ENCODE results near the gene UBE2Q2. TPM values are rescaled to one million over a fixed set of nuclear protein-coding genes. Genes with fewer than 3 reads are reported as not detected.
"Not testable (repeated sequence)": the region's sequence is repeated elsewhere in the genome, so short reads cannot be mapped to it uniquely, and the experiment has no call there.

The UBE2Q2 gene
- polyA plus RNA-seq, 6 donors from 2014 or later: 10.9 to 18.1 (median 13.4) TPM

DNA sequence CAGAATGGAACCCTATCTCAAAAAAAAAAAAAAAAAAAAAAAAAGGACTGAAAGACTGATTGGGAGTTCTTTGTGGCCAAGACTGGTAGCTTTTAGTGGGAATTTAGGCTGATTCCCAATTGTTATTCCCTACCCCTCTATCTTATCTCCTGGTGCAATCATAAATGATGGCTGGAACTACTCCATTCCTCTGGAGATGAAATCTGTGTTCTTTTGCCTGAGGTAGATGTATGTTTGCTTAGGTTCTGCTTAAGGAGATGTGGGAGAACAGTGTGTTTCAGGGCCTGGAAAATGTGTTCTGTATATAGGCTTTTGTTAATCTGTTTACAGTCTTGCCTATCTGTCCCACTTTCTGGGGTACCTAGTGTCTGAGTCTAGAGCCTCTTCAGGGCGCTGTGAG, 19.5 kb downstream of the UBE2Q2 start:
- Mint-ChIP-seq H3K27me3 (no peaks in the 10 kb centered on the region), H3K4me1 (peaks cover 20 to 24% (median 23%) of the 10 kb centered on the region in 3 donors), H3K4me3 (no peak overlapping the region), H3K27ac (no peak overlapping the region), H3K36me3 (peaks cover 0 to 9% of the 10 kb centered on the region in 2 donors), H3K9me3 (no peaks in the 10 kb centered on the region)
- DNase-seq (no peak), ATAC-seq (ENCODE audit: low read depth in 2 of 2) (no peak)

DNA sequence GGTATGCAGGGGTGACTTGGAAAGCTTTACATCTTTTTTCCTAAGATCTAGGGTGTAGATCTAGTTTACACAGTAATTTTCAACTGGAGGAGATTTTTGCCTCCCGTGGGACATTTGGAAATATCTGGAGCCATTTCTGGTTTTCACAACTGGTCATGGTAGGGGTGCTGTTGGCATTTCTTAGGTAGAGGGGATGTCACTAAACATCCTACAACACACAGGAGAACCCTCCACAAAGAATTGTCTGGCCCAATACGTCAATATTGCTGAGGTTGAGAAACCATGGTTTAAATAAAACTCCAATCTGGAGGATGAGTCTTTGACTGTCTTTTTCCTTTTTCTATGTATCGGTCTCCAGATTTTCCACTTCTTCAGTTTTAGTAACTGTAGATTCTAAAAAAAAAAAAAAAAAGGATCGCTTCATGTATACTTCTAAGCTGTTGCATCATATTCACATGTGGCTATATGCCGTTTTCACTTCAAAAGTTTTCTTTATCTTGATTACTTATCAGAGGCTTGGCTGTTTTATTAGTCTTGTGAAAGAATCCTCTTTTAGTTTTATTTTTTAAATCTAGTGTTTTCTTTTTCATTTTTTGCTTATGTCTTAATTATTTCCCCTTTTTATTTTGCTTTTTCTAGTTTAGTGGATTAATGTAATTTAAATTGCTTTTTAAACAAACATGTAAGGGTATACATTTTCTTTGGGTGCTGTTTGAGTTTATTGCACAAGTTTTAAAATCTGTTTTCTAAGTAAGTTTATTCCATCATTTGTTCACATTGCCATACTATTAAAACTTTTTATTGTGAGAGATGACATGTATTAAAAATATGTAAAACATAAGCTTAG, 21.2 kb downstream of the UBE2Q2 start:
- Mint-ChIP-seq H3K36me3 (peaks cover 0 to 9% of the 10 kb centered on the region in 2 donors), H3K27ac (no peak overlapping the region), H3K4me3 (no peak overlapping the region), H3K9me3 (no peaks in the 10 kb centered on the region), H3K4me1 (peaks cover 25 to 37% (median 25%) of the 10 kb centered on the region in 3 donors), H3K27me3 (no peaks in the 10 kb centered on the region)
- ATAC-seq (ENCODE audit: low read depth in 2 of 2) (no peak), DNase-seq (no peak)

DNA sequence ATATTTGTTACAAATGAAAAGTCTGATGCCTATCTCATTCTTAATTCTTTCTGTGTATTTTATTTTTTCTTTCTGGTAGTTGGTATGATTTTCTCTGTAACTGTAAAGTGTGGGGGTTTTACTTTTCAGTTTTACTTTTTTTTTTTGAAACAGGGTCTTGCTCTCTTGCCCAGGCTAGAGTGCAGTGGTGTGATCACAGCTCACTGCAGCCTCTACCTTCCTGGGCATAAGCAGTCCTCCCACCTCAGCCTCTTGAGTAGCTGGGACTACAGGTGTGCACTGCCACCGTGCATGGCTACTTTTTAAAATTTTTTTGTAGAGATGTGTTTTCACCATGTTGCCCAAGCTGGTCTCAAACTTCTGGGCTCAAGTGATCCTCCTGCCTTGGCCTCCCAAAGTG, 22.8 kb downstream of the UBE2Q2 start:
- peak overlapping the region in 2 of 8 donors; percentile 15 to 16 for H3K4me3 Mint-ChIP-seq
- H3K9me3 Mint-ChIP-seq; H3K36me3 Mint-ChIP-seq; DNase-seq; H3K27me3 Mint-ChIP-seq; ATAC-seq (ENCODE audit: low read depth in 2 of 2): not testable (repeated sequence)
- H3K27ac Mint-ChIP-seq: peak overlapping the region; percentile 59 to 97 (median 87)
- H3K4me1 Mint-ChIP-seq: peaks cover 25 to 46% (median 26%) of the 10 kb centered on the region in 3 donors

DNA sequence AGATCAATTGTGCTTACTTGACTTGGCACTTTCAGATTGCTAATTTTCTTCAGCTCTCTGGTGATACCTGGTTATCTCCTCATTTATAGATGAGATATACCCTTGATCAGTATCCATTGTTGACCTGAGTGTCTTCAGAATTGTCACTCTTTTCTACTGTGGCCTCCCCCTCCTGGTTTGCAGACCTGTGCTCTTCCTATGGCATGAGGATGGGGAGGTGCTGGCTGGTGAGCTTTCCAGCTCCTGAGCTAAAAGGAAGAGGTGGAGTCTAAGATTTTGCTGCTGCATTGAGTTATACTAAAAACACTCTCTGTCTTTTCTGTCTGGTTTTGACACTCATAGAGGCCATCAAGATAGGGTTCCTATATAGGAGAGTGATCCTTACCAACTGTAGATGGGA, 23.7 kb downstream of the UBE2Q2 start:
- Mint-ChIP-seq H3K27ac (peak overlapping the region; percentile 89 to 99 (median 96)), H3K4me3 (peak overlapping the region; percentile 4 to 90 (median 78)), H3K4me1 (peaks cover 26 to 46% (median 30%) of the 10 kb centered on the region in 3 donors), H3K27me3 (no peaks in the 10 kb centered on the region), H3K9me3 (no peaks in the 10 kb centered on the region), H3K36me3 (peaks cover 0 to 9% of the 10 kb centered on the region in 2 donors)
- ATAC-seq (ENCODE audit: low read depth in 2 of 2) (peak in 1 of 2 donors; percentile 21), DNase-seq (no peak)

DNA sequence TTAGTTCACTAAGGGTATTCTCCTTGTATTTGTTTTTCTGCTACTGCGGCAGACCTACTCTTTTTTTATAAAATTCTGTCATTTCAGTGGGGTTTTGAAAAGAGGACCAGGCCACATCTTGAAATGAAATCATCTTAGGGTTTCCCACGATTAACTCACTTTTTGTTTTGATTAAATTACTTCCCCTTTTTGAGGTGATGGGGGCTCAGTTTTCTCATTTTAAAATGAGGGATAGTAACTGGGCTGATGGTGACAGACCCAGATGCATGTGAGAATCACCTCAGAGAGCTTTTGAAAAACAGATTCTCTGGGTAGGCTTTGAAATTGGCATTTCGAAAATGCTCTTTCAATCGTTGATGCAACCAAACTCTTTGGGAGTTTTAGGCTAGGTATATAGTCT, 24.2 kb downstream of the UBE2Q2 start:
- ATAC-seq (ENCODE audit: low read depth in 2 of 2) (peak; percentile 76 to 83), DNase-seq (peak; percentile 26)
- H3K27me3 Mint-ChIP-seq: no peaks in the 10 kb centered on the region
- H3K4me3 Mint-ChIP-seq: peak overlapping the region; percentile 4 to 90 (median 78)
- H3K4me1 Mint-ChIP-seq: peaks cover 26 to 46% (median 31%) of the 10 kb centered on the region in 3 donors
- H3K27ac Mint-ChIP-seq: peak overlapping the region; percentile 89 to 99 (median 96)
- peaks cover 0 to 9% of the 10 kb centered on the region in 2 donors for H3K36me3 Mint-ChIP-seq
- no peaks in the 10 kb centered on the region for H3K9me3 Mint-ChIP-seq

DNA sequence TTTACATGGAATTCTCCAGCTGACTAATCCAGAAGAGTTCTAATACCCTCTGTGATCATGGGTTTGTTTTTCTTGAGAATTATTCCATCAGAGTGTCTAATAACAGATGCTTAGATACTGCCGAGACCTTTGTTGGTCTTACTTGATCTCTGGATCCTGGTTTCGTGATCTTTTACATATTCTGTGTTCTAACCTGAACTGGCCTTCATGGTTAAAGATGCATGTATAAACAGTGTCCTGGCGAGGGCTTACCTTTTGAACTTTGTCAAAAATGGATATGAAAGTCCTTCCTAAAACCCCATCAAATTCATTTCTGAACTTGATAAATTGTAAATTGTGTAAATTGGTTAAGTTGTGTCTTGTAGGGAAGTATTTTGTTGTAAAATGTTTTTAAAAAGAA, 24.8 kb downstream of the UBE2Q2 start:
- H3K4me3 Mint-ChIP-seq: peak overlapping the region in 4 of 8 donors; percentile 23 to 88 (median 78)
- DNase-seq (no peak), ATAC-seq (ENCODE audit: low read depth in 2 of 2) (no peak)
- no peaks in the 10 kb centered on the region for H3K9me3 Mint-ChIP-seq
- peaks cover 26 to 46% (median 31%) of the 10 kb centered on the region in 3 donors for H3K4me1 Mint-ChIP-seq
- no peaks in the 10 kb centered on the region for H3K27me3 Mint-ChIP-seq
- H3K27ac Mint-ChIP-seq: peak overlapping the region in 5 of 6 donors; percentile 68 to 99 (median 88)
- peaks cover 0 to 10% of the 10 kb centered on the region in 2 donors for H3K36me3 Mint-ChIP-seq

DNA sequence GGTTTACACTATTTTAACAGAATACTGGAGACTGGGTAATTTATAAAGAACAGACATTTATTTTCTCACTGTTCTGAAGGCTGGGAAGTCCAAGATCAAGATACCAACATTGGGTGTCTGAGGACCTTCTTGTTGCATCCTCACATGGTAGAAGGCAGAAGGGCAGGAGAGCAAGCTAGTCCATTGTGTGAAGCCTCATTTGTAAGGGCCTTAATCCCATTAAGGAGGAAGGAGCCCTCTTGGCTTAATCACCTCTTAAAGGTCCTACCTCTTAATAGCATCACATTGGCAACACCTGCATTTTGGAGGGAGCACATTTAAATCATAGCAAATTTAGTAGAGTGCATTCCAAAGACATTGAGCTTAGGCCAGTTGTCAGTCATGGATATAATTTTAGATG, 26.2 kb downstream of the UBE2Q2 start:
- peaks cover 26 to 46% (median 31%) of the 10 kb centered on the region in 3 donors for H3K4me1 Mint-ChIP-seq
- DNase-seq (no peak), ATAC-seq (ENCODE audit: low read depth in 2 of 2) (no peak)
- no peaks in the 10 kb centered on the region for H3K9me3 Mint-ChIP-seq
- H3K27me3 Mint-ChIP-seq: no peaks in the 10 kb centered on the region
- peak overlapping the region; percentile 5 to 96 (median 52) for H3K27ac Mint-ChIP-seq
- H3K36me3 Mint-ChIP-seq: peaks cover under 1 to 24% of the 10 kb centered on the region in 2 donors
- peak overlapping the region in 6 of 8 donors; percentile 42 to 78 (median 64) for H3K4me3 Mint-ChIP-seq

DNA sequence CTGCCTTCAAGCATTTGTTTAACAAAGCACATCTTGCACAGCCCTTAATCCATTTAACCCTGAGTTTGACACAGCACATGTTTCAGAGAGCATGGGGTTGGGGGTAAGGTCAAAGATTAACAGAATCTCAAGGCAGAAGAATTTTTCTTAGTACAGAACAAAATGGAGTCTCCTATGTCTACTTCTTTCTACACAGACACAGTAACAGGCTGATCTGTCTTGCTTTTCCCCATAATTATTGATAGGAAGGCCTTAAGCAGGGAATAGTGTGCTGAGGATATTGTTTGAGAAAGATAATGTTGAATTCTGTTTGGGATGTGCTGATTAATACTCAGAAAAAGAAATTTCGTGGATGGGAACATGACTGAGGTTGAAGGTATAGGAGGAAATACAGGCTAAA, 28.3 kb downstream of the UBE2Q2 start:
- DNase-seq; H3K4me3 Mint-ChIP-seq; H3K27me3 Mint-ChIP-seq; H3K9me3 Mint-ChIP-seq; ATAC-seq (ENCODE audit: low read depth in 2 of 2): not testable (repeated sequence)
- Mint-ChIP-seq H3K4me1 (peaks cover 22 to 38% (median 24%) of the 10 kb centered on the region in 3 donors), H3K27ac (peak overlapping the region in 2 of 6 donors; percentile 12 to 65), H3K36me3 (peaks cover 12 to 17% of the 10 kb centered on the region in 2 donors)

DNA sequence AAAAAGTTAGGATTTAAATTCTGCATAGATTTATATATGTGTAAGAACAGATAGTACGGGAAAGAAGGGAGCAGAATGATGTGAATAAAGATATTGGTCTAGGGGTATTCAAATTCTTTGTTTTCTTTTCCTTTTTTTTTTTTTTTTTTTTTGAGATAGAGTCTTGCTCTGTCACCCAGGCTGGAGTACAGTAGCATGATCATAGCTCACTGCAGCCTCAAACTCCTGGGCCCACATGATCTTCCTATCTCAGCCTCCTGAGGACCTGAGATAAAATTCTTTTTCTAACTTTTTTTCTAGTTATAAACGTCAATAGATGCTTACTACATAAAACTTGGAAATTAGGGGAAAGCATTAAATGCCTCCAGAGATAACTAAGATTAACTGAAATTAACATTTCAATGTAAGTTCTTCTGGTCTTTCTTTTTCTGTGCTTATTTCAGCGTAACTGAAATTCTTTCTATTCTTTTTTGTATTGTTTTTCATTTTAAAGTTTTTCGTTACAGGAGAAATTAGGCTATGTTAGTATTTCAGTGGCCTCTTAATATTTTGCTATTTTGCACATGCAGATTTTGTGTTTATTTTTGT, 29.2 kb downstream of the UBE2Q2 start:
- H3K4me1 Mint-ChIP-seq: peaks cover 13 to 29% (median 15%) of the 10 kb centered on the region in 3 donors

DNA sequence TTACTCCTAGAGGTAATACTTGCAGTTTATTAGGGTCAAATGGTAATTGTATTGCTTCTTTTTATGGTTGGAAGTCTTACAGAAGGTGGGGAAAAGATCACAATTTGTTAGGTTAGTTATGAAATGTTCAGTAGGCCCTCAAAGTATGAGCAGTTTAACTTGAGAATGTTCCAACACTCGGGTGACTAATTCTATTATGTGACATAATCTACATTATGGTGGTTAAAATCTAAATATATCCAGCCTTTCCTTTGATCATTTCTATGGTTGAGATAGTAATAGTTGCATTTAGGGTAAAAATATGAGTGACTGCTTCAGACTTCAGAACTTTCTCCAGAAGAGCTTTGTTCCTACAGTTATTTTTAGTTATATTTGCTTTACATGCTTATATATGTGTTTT, 40.8 kb downstream of the UBE2Q2 start:
- ATAC-seq (ENCODE audit: low read depth in 2 of 2) (no peak), DNase-seq (no peak)
- no peak overlapping the region for H3K4me3 Mint-ChIP-seq
- H3K36me3 Mint-ChIP-seq: peaks cover 9 to 34% of the 10 kb centered on the region in 2 donors
- H3K27me3 Mint-ChIP-seq: no peaks in the 10 kb centered on the region
- no peaks in the 10 kb centered on the region for H3K9me3 Mint-ChIP-seq
- H3K27ac Mint-ChIP-seq: peak overlapping the region in 1 of 6 donors; percentile 74
- H3K4me1 Mint-ChIP-seq: no peaks in the 10 kb centered on the region

More for the DNA sequence above, 29.2 kb downstream of the UBE2Q2 start:
- Mint-ChIP-seq H3K27ac (peak overlapping the region in 1 of 6 donors; percentile 17), H3K36me3 (peaks cover 12 to 15% of the 10 kb centered on the region in 2 donors), H3K4me3 (no peak overlapping the region), H3K27me3 (no peaks in the 10 kb centered on the region), H3K9me3 (no peaks in the 10 kb centered on the region)
- ATAC-seq (ENCODE audit: low read depth in 2 of 2): no peak
- no peak for DNase-seq

DNA sequence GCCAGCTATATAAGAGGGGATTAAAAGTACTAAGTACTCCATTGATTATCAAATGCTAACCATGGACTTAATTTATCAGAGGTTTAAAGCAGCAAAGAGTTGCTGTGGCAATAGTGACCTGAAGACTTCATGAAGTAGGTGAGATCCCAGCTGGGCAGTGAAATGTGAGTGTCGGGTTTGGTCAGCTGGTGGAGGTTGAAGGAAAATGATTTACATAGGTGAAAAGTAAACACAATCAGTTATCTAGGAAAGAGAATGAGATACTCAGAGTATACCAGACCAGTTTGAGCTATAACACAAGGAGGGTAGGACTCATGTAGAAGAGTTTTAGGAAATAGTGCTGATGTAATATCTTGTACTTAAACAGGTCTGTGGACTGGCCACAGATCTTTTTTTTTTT, 43.9 kb downstream of the UBE2Q2 start:
- no peaks in the 10 kb centered on the region for H3K9me3 Mint-ChIP-seq
- H3K36me3 Mint-ChIP-seq: peaks cover 9 to 18% of the 10 kb centered on the region in 2 donors
- no peak overlapping the region for H3K4me3 Mint-ChIP-seq
- no peaks in the 10 kb centered on the region for H3K27me3 Mint-ChIP-seq
- no peaks in the 10 kb centered on the region for H3K4me1 Mint-ChIP-seq
- H3K27ac Mint-ChIP-seq: peak overlapping the region in 1 of 6 donors; percentile 75
- no peak for ATAC-seq (ENCODE audit: low read depth in 2 of 2)
- DNase-seq: no peak

DNA sequence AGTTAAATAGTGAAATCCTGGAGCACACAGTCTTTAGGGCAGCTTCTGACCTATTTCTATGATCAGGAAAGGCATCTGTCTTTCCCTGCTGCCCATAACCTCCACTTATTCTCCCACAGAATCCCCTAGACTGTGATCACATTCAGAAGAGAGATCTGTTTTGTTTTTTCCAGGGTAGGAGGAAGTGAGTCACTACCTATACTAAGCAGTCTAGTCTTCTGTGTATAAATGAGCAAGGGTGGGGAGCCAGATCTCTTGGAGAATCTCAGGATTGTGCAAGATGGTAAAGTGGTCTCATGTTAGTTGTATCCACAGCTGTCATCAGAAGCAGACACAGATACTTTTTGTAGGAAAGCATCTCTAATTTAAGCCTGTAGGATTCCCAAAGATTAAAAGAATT, 48.6 kb downstream of the UBE2Q2 start:
- Mint-ChIP-seq H3K4me1 (no peaks in the 10 kb centered on the region), H3K9me3 (no peaks in the 10 kb centered on the region), H3K27ac (no peak overlapping the region), H3K27me3 (no peaks in the 10 kb centered on the region), H3K36me3 (peaks cover 7 to 18% of the 10 kb centered on the region in 2 donors), H3K4me3 (no peak overlapping the region)
- ATAC-seq (ENCODE audit: low read depth in 2 of 2) (no peak), DNase-seq (no peak)

DNA sequence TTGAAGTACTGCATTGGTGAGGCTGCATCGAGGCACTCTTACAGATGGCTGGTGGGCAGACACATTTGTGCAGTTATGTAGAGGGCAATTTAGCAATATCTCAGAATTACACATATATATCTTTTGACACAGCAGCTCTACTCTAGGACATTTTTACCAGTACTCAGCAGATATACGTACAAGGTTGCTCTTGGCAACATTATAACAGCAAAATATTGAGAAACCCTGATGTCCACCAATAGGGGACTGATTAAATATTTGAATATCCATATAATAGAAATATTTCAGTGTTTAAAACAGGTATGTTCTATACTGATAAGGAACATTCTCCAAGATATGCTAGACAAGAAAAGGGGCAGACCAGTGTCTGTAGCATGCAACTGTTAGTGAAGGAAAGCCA, 52.5 kb downstream of the UBE2Q2 start:
- ATAC-seq (ENCODE audit: low read depth in 2 of 2) (no peak), DNase-seq (no peak)
- H3K4me1 Mint-ChIP-seq: no peaks in the 10 kb centered on the region
- no peaks in the 10 kb centered on the region for H3K9me3 Mint-ChIP-seq
- H3K4me3 Mint-ChIP-seq: no peak overlapping the region
- no peak overlapping the region for H3K27ac Mint-ChIP-seq
- no peaks in the 10 kb centered on the region for H3K27me3 Mint-ChIP-seq
- peaks cover 0 to 9% of the 10 kb centered on the region in 2 donors for H3K36me3 Mint-ChIP-seq

Data from naive B cell (primary cell).